HG02623 (cell line): ENCODE data around the gene TAF5L.
"Not testable (repeated sequence)": the region's sequence is repeated elsewhere in the genome, so short reads cannot be mapped to it uniquely, and the experiment has no call there.

Source experiments
- ATAC-seq: cut with Tn5 transposase; IDR thresholded peaks from one replicate; pipeline ENCODE4 v1.9.1; 2021; ENCODE audit warnings: moderate library complexity; ENCODE audit not compliant: unreplicated experiment

TAF5L gene

GRCh38 chr1:229570891-229571516, 54.9 kb downstream of the TAF5L start:
- no peak for ATAC-seq

GRCh38 chr1:229570305-229570704, 55.6 kb downstream of the TAF5L start:
- ATAC-seq = no peak

- ATAC-seq = no peak
These were observed 58.6 kb downstream of the TAF5L start for GRCh38 chr1:229567109-229567868.

GRCh38 chr1:229563701-229564100, 62.2 kb downstream of the TAF5L start:
- ATAC-seq = no peak

GRCh38 chr1:229563241-229563640, 62.7 kb downstream of the TAF5L start:
- no peak for ATAC-seq

- ATAC-seq = no peak
These were observed 63.2 kb downstream of the TAF5L start for GRCh38 chr1:229562686-229563085.

GRCh38 chr1:229561141-229561540, 64.8 kb downstream of the TAF5L start:
- ATAC-seq = no peak

- not testable (repeated sequence) for ATAC-seq
These were observed 65.8 kb downstream of the TAF5L start for GRCh38 chr1:229560124-229560523.

- ATAC-seq = not testable (repeated sequence)
These were observed 66.6 kb downstream of the TAF5L start for GRCh38 chr1:229559336-229559801.

GRCh38 chr1:229558460-229559335, 67.2 kb downstream of the TAF5L start, which contains the start of gene ABCB10:
Gene ABCB10 (minus strand): TSS chr1:229558707. CDS start chr1:229558652, 55 bp downstream.
- ATAC-seq = peak; percentile 74

GRCh38 chr1:229557913-229558414, 68.0 kb downstream of the TAF5L start:
- ATAC-seq = peak; percentile 27

GRCh38 chr1:229557200-229557850, 68.6 kb downstream of the TAF5L start:
- no peak for ATAC-seq

- no peak for ATAC-seq
These were observed 70.9 kb downstream of the TAF5L start for GRCh38 chr1:229554886-229555621.

GRCh38 chr1:229553621-229554130, 72.2 kb downstream of the TAF5L start:
- ATAC-seq = no peak

- no peak for ATAC-seq
These were observed 73.2 kb downstream of the TAF5L start for GRCh38 chr1:229552732-229553131.

- ATAC-seq = no peak
These were observed 74.9 kb downstream of the TAF5L start for GRCh38 chr1:229550812-229551567.

GRCh38 chr1:229547542-229547941, 78.4 kb downstream of the TAF5L start:
- no peak for ATAC-seq

- no peak for ATAC-seq
These were observed 81.3 kb downstream of the TAF5L start for GRCh38 chr1:229544587-229544986.
